DMS153 treated with DMSO at 0.1 percent for 48 hours (cell line): ENCODE measurements around the gene BEST4.
"Not testable (repeated sequence)": the region's sequence is repeated elsewhere in the genome, so short reads cannot be mapped to it uniquely, and the experiment has no call there.

Source experiments
- DNase-seq: peaks from one replicate; lab custom pipeline; 2025; ENCODE audit not compliant: unreplicated experiment; lab: John Stamatoyannopoulos, UW

BEST4 gene

DNA sequence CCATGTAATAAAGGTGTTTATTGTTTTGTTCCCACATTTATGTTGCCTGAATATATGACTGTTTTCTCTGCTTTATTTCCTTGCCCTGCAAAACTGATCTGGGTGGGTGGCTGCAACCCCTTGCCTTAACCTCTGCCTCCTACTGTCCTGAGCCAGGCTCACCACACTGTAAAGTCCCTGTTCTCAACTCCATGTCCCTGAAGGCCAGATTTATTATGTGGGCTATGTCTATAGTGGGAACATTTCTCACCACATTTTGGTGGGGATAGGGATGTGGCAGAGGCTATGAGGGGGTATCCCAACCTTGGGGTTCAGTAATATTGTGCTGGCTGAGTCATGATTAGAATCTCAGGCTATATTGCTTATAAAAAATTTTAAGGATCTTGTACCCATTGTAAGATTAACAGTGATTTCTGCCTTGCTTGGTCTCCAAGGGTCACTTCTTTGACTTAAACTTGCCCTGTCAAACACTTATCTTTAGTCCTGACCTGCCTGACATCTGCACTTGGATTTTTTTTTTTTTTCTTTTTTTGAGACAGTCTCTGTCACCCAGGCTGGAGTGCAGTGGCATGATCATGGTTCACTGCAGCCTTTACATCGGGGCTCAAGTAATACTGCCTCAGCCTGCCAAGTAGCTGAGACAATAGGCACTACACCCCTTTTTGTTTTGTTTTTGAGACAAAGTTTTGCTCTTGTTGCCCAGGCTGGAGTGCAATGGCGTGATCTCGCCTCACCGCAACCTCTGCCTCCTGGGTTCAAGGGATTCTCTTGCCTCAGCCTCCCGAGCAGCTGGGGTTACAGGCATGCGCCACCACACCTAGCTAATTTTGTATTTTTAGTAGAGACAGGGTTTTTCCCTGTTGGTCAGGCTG is 9.0 kb downstream of the BEST4 start:
- DNase-seq, result no peak

DNA sequence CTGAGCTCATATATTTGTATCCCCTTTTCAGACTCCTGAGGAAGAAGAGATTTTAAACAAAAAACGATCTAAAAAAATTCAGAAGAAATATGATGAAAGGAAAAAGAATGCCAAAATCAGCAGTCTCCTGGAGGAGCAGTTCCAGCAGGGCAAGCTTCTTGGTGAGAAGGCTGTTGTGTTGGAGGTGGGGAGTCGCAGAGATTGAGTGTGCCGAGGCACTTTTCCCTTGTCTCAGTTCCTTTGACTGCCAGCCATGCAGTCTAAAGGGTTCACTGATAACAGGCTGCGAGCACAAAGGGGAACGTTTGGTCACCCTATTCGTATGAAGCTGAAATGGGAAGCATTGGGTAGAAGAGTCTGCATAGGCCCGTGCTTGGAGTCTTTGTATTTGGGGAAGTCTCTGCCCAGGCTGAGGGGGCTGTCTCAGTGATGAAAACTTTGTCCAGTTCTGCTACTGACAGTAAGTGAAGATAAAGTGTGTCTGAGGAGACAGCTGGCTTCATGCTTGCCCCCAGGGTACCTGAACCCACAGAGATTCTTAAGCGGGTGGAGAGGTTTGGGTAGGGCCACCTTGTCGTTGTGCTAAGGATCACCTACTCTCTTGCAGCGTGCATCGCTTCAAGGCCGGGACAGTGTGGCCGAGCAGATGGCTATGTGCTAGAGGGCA is 9.9 kb downstream of the BEST4 start:
- no peak for DNase-seq

DNA sequence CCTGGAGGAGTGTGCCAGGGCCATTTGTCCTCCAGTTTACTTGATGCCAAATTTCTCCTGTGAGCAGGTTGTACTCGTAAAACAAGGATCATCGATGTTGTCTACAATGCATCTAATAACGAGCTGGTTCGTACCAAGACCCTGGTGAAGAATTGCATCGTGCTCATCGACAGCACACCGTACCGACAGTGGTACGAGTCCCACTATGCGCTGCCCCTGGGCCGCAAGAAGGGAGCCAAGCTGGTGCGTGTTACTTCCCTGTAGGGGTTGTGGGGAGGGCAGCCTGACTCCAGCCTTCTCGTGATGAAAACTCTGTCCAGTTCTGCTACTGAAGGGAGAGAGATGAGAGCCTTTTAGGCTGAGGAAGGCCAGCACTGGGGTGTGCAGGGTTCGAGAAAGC is 10.4 kb downstream of the BEST4 start:
- DNase-seq, result no peak

DNA sequence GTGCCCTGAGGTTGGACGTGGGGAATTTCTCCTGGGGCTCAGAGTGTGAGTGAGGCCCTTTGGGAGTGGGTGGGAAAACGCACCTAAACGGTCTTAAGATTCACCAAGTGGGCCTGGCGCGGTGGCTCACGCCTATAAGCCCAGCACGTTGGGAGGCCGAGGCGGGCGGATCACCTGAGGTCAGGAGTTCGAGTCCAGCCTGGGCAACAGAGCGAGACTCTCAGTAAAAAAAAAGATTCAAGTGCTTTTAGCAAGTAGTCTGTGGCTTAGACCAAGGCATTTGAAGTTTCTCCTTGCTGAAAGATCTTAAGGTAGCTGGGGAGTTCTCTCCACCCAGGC is 11.3 kb downstream of the BEST4 start:
- DNase-seq, result no peak

DNA sequence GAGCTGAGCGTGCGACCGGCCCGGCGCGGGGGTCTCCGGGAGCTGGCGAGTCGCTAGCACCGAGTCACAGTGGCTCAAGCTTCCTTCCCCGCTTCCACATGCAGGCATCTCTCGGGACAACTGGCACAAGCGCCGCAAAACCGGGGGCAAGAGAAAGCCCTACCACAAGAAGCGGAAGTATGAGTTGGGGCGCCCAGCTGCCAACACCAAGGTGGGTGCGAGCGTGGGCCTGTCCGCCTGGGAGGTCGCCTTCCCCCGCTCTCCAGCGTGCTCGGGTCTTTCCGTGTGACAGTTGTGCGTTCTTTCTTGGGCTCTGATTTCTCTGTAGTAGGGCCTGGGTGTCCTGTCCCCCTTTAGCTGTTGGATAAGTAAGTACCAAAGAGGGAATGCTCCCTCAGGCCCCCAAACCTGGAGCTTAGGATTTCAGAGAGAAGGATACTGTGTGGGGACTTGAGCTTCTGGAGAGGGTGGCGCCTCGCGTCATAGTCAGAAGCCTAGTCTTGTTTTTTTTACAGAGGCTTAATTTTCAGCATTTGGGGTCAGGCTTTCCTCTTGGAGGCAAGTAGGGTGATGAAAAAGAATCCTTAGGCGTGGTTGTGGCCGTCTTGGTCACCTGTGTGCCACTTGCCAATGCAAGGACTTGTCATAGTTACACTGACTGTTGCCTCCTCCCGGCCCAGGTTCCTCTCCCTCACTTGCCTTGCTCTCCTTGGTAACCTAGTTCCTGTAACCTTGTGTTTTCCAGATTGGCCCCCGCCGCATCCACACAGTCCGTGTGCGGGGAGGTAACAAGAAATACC is 11.8 kb downstream of the BEST4 start:
- no peak for DNase-seq

DNA sequence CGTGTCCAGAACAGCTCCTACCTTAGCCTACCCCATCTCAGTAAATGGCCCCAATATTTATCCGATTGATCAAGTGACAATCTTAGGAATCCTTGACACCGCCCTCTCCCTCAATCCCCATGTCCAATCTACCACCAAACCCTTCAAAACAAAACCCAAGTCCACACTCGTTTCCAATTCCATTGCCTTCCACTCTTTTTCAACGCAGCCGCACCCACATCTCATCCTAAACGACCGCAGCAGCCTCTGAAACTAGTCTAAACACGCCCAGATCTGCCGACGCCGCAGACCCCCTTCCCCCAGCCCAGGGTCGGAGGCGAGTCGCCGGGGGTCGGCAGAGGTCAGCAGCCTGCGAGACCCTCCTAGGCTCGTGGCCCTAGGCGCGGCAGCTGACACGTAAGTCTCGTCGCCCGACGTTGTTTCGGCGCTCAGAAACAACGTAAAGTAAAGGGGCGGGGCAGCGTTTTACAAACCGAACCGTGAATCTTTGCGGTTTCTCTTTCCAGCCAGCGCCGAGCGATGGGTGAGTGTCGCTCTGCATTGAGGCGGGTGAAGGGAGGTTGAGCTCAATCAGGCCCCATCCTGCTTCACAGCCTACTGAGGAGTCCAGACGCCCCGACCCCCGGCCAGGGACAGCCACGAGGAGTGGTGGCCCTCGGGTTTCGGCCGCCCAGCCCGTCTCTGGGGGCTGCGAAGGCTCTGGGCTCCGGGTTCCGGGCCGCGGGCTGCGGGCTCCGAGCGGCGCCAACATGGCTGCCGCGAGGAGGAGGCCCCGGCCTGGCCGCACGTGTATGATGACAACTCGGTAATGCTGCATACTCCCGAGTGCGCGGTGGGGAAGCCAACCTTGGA is 12.7 kb downstream of the BEST4 start, which contains the start of gene RPS8:
RPS8 (plus strand) TSS at position 463 of the 852 bp plus-strand sequence; CDS start at position 520, 57 bp downstream.
- peak; percentile 99 for DNase-seq

DNA sequence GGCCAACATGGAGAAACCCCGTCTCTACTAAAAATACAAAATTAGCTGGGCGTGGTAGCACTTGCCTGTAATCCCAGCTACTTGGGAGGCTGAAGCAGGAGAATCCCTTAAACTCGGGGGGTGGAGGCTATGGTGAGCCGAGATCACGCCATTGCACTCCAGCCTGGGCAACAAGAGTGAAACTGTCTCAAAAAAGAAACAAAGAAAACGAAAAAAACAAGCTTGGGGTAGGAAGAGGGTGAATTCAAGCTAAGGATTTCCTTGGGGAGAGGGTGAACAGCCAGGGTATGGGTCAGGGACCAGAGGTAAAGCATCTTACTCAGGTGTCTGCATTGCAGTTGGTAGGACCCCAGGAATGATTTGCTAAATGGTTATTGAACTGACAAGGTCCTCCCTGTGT is 21.5 kb downstream of the BEST4 start:
- DNase-seq, result not testable (repeated sequence)

DNA sequence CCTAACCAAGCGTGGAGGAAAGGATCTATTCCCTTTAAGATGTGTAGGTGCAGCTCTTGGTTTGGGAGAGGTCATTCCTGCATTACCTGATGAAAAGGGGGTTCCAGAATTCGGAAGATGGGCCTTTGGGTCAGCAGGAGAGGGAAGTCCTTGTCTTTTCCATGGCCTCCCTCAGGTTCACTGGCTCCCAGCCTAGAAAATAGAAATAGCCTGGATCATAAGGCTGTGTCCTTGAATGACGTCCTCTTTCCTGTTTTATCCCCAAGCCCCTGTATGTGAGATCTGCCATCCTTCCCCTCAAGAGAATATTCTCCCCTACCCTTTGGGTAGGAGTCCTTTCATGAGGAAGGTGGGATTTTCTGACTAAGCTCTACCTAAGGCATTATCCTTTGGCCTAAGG is 27.1 kb downstream of the BEST4 start:
- no peak for DNase-seq

DNA sequence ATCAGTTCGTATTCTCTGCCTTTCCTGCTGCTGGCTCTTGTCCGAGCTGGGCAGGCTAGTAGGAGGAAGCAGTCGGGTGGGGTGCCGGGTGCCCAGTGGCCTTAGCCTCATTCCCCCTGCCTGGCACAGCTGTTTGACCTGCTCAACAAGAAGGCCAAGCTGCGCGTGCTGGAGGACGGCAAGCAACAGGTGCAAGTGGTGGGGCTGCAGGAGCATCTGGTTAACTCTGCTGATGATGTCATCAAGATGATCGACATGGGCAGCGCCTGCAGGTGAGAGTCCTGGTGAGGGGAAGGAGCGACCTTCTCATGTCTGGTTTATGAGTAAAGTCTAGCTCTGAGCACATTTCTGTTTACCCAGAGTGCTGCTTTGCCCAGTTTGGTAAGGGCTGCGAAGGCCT is 28.9 kb downstream of the BEST4 start:
- no peak for DNase-seq

DNA sequence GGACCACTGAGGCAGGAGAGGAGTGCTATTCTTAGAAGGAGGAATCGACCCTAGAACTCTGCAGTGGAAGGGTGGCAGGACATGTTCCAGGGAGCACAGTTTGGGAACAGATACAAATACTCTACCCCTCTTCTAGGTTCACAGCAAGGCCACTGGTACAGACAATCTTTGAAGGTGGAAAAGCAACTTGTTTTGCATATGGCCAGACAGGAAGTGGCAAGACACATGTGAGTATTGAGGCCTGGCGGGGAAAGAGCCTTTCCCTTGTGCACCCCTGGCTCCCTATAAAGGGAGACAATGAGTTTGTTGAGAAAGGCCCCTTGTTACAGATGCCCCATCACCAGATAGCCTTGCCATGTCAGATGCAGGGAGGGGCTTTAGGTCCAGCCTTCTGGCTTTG is 30.6 kb downstream of the BEST4 start:
- no peak for DNase-seq

DNA sequence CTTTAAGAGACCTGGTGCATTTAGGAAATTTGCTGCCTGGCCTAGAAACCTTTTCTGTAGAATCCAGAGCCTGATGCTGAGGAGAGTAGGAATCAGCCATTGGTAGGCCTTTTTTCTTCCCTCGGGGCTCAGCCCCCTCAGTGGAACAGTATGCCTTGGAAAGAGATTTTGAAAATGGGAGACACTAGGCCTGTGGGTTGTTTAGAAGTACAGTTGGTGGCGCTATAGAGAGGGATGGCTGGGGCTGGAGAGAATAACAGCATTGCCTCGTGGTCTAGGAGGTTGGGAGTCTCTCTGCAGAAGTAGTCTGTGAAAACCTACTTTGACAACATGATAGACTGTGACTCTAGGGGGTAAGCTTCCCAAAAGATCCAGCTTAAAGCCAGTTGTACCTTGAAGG is 40.1 kb downstream of the BEST4 start:
- DNase-seq, result no peak

DNA sequence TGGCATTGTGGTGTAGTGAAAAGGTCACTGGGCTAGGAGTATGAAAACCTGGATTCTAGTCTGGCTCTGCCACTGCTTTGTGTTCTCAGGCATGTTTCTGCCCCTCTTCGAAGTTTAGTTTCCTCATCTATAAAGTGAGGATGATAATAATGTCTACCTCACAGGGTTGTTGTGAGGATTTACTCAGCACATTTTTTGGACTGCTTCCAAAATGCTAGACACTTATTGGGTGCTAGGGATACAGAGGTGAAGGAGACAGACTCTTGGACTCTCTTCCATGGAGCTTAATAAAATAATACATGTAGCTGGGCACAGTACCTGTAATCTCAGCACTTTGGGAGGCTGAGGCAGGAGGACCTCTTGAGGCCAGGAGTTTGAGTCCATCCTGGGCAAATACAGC is 44.8 kb downstream of the BEST4 start:
- no peak for DNase-seq

DNA sequence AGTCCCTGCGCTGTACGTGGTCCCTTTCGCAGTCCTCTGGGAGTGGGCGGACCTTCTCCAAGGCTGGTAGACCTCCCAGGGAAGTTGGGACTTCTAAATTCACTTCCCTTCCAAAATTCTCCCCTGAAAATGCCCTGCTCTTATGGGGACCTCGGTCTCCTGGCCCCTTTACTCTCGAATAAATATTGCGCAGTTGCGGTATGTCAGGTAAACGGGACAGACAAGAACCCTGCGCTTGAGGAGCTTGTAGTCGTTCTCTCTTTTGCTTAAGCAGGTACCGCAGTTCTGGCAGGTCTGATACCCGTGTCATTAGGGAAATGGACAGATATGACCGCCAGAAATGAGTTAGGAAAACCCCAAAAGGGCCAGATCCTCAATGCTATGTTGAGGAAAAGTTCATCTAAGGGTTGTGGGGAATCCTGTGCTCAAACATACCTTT is 47.8 kb downstream of the BEST4 start:
- no peak for DNase-seq

DNA sequence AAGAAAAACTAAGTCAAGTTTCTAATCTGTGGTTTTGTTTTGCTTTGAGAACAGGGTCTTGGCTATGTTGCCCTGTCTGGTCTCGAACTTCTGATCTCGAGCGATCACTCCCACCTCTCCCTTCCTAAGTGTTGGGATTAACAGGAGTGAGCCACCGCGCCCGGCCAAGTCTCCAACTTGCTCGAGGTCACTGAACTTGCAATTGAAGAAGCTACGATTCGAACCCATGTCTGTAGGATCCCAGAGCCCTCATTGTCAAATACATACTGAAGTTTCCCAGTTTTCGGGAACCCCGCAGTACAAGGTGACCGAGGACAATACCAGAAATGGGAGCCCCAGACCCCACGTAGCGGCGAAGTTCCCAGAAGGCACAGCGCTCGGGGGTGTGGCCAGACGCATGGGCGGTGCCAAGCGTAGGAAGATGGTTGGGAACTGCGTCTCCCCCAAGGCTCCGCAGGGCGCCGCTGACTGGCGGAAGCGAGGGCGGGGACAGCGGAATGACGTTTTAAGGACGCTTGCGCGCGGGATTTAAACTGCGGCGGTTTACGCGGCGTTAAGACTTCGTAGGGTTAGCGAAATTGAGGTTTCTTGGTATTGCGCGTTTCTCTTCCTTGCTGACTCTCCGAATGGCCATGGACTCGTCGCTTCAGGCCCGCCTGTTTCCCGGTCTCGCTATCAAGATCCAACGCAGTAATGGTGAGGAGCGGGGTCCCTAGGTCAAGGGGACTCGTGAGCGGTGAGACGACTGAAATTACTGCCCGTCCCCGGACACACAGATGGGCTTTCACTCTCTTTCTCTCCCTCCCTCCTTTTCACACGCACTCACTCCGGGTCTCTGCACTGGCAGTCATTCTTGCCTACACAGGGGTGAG is 48.4 kb downstream of the BEST4 start, which contains the start of gene KIF2C:
KIF2C (plus strand) TSS at position 531 of the 872 bp plus-strand sequence; CDS start at position 627, 96 bp downstream.
- DNase-seq, result peak; percentile 99

DNA sequence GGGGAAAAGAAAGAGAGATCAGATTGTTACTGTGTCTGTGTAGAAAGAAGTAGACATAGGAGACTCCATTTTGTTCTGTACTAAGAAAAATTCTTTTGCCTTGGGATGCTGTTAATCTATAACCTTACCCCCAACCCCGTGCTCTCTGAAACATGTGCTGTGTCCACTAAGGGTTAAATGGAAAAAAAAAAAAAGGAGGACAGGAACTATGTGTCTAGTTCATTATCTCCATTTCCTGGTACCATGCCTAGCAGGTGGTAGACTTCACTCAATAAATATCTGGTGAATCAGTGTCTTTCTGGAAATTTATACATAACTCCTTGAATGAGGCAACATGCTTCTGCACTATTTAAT is 49.0 kb downstream of the BEST4 start:
- not testable (repeated sequence) for DNase-seq

DNA sequence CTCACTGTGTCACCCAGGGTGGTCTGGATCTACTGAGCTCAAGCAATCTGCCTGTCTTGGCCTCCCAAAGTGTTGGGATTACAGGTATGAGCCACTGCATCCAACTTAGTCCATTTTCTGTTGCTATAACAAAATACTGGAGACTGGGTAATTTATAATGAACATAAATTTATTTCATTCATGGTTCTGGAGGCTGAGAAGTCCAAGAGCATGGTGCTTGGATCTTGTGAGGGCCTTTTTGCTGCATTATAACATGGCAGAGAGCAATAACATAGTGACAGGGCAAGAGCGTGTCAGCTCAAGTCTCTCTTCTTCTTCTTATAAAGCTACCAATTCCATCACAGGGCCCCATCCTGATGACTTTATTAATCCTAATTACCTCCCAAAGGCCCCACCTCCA is 52.0 kb downstream of the BEST4 start:
- no peak for DNase-seq

DNA sequence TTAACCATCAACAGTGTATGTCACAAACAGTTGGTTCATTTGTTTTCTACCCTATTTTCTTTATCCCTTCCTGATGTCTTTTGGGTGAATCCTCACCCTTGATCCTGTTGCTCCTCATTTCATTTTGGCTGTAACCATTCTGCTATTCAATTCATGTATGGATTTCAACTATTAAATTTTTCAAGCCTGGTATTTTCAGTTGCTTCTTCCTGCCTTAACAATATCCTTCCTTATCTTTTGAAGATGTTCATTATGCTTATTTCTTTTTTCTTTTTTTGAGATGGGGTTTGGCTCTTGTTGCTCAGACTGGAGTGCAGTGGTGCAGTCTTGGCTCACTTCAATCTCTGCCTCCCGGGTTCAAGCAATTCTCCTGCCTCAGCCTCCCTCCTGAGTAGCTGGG is 54.2 kb downstream of the BEST4 start:
- no peak for DNase-seq
